Measurements from ENCODE around the gene LRRC1. TPM values are rescaled to one million over a fixed set of nuclear protein-coding genes. Genes with fewer than 3 reads are reported as not detected.

The LRRC1 gene
- total RNA-seq, 1 donor from 2014 or later: 14.3 TPM

DNA sequence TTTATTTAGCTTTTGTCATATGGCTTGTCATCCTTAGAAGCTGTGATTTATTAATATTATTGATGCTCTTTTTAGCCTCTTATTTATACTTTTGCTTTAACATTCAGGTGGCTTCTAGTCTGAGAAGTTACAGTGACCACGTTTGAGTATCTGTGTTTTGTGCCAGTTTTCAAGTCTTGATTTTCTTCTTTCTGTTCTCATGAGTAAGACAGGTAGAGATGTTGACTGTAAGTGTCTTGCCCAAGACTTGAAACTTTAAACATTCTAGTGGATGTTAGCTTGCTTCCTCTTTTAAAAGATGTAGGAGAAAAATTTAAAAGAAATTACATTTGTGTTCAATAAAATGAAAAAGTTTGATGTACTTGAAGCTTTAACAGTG lies 122.6 kb downstream of the LRRC1 start:
- TF ChIP-seq, protein P1, sequence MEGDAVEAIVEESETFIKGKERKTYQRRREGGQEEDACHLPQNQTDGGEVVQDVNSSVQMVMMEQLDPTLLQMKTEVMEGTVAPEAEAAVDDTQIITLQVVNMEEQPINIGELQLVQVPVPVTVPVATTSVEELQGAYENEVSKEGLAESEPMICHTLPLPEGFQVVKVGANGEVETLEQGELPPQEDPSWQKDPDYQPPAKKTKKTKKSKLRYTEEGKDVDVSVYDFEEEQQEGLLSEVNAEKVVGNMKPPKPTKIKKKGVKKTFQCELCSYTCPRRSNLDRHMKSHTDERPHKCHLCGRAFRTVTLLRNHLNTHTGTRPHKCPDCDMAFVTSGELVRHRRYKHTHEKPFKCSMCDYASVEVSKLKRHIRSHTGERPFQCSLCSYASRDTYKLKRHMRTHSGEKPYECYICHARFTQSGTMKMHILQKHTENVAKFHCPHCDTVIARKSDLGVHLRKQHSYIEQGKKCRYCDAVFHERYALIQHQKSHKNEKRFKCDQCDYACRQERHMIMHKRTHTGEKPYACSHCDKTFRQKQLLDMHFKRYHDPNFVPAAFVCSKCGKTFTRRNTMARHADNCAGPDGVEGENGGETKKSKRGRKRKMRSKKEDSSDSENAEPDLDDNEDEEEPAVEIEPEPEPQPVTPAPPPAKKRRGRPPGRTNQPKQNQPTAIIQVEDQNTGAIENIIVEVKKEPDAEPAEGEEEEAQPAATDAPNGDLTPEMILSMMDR (IDR thresholded peaks at IDR 0.05; ENCODE audit: insufficient read depth, low read depth, low read length): no peak
- TF ChIP-seq EZH2 (IDR thresholded peaks at IDR 0.05; ENCODE audit: insufficient read depth, low read length): no peak
- H3K4me3 ChIP-seq (ENCODE audit: insufficient read depth, low read depth, low read length): no peak overlapping the region
- no peak overlapping the region for H3K4me2 ChIP-seq (ENCODE audit: low read length)
- H3K27ac ChIP-seq (ENCODE audit: low read depth, low read length): no peak overlapping the region
- H3K4me1 ChIP-seq (ENCODE audit: insufficient read depth, low read length): peaks cover 2% of the 10 kb centered on the region
- H2AFZ ChIP-seq (ENCODE audit: low read depth, low read length): no peak overlapping the region
- no peaks in the 10 kb centered on the region for H3K9me3 ChIP-seq (ENCODE audit: insufficient read depth, low read depth, low read length)
- Mint-ChIP-seq H3K9me3 (ENCODE audit: unreplicated experiment) (no peaks in the 10 kb centered on the region), H3K27ac (ENCODE audit: unreplicated experiment) (no peak overlapping the region), H3K4me3 (ENCODE audit: unreplicated experiment) (no peak overlapping the region), H3K36me3 (ENCODE audit: low read depth, unreplicated experiment) (peaks cover 16% of the 10 kb centered on the region), H3K27me3 (ENCODE audit: low read depth, unreplicated experiment) (no peaks in the 10 kb centered on the region), H3K4me1 (ENCODE audit: low read depth, unreplicated experiment) (peaks cover 22% of the 10 kb centered on the region)
- no peaks in the 10 kb centered on the region for H4K20me1 ChIP-seq (ENCODE audit: insufficient read depth, low read length)
- FAIRE-seq: no peak
- no peaks in the 10 kb centered on the region for H3K27me3 ChIP-seq (ENCODE audit: insufficient read depth, low read length)
- H3K9ac ChIP-seq (ENCODE audit: low read length): no peak overlapping the region
- H3K79me2 ChIP-seq (ENCODE audit: insufficient read depth, low read length): no peaks in the 10 kb centered on the region
- DNase-seq (ENCODE audit: low read depth): no peak
- no peaks in the 10 kb centered on the region for H3K36me3 ChIP-seq (ENCODE audit: insufficient read depth, low read length)

DNA sequence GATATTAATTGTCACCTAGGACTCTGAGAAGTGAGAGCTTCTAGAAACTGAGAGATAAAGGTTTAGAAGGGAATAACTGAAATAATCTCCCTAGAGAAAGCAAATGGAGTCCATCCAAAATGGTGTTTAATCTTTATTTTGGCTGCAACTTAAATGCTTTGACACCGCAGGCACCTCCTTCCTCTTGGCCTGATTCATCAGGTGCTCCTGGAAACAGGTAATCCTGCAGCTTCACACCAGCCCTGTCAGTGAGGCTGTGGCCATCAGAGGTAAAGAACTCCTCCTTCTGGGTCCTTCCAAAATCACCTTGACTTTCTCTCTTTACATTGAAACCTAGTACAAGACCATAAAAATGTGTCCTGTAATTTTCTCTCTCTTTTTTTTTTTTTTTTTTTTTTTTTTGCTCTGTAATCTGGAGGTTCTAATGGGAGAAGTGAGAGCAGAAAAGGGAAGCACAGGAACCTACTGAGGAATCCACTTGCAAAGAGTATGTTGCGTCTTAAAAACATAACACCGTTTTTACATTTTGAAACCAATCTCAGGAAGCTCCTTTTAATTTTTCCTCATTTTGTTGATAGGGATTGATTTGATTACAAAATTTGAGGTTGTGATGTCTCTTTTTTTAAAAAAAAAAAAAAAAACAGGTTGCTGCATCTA lies 124.2 kb downstream of the LRRC1 start:
- Histone ChIP-seq H3K27ac (ENCODE audit: low read depth, low read length) (no peak overlapping the region), H3K4me2 (ENCODE audit: low read length) (no peak overlapping the region), H3K9me3 (ENCODE audit: insufficient read depth, low read depth, low read length) (no peaks in the 10 kb centered on the region), H3K36me3 (ENCODE audit: insufficient read depth, low read length) (no peaks in the 10 kb centered on the region), H3K4me3 (ENCODE audit: insufficient read depth, low read depth, low read length) (no peak overlapping the region), H3K27me3 (ENCODE audit: insufficient read depth, low read length) (no peaks in the 10 kb centered on the region), H3K79me2 (ENCODE audit: insufficient read depth, low read length) (no peaks in the 10 kb centered on the region), H4K20me1 (ENCODE audit: insufficient read depth, low read length) (no peaks in the 10 kb centered on the region), H2AFZ (ENCODE audit: low read depth, low read length) (no peak overlapping the region), H3K9ac (ENCODE audit: low read length) (no peak overlapping the region), H3K4me1 (ENCODE audit: insufficient read depth, low read length) (peaks cover 5% of the 10 kb centered on the region)
- Mint-ChIP-seq H3K27me3 (ENCODE audit: low read depth, unreplicated experiment) (no peaks in the 10 kb centered on the region), H3K4me1 (ENCODE audit: low read depth, unreplicated experiment) (peaks cover 24% of the 10 kb centered on the region), H3K27ac (ENCODE audit: unreplicated experiment) (no peak overlapping the region), H3K9me3 (ENCODE audit: unreplicated experiment) (no peaks in the 10 kb centered on the region), H3K4me3 (ENCODE audit: unreplicated experiment) (no peak overlapping the region), H3K36me3 (ENCODE audit: low read depth, unreplicated experiment) (peaks cover 17% of the 10 kb centered on the region)
- DNase-seq (ENCODE audit: low read depth): no peak
- FAIRE-seq: no peak
- no peak for TF ChIP-seq EZH2 (IDR thresholded peaks at IDR 0.05; ENCODE audit: insufficient read depth, low read length)
- TF ChIP-seq, protein P1 (IDR thresholded peaks at IDR 0.05; ENCODE audit: insufficient read depth, low read depth, low read length): no peak

DNA sequence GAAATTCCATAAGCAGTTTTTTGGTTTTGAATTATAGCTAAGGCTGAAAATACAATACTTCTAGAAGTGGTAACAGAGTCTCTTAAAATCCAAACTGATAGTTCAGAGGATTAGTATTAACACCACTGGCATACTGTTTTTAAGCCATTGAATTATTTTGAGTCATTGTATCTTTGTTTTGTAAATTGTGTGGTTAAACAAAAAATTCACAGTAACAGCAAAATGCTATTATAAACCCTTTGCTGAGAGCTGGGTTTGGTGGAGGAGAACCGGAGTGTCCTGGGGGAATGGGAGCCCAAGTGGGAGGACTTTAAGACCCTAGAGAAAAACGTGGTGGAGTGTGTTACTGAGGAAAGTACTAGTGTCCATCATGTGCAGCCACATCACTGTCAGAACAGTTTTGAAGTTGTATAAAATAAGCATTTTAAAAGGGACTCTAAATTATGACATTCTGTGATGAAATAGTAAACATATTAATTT lies 125.1 kb downstream of the LRRC1 start:
- H3K4me1 Mint-ChIP-seq (ENCODE audit: low read depth, unreplicated experiment): peaks cover 22% of the 10 kb centered on the region
- no peak overlapping the region for H3K27ac ChIP-seq (ENCODE audit: low read depth, low read length)
- H2AFZ ChIP-seq (ENCODE audit: low read depth, low read length): no peak overlapping the region
- peaks cover 11% of the 10 kb centered on the region for H3K36me3 Mint-ChIP-seq (ENCODE audit: low read depth, unreplicated experiment)
- no peaks in the 10 kb centered on the region for H4K20me1 ChIP-seq (ENCODE audit: insufficient read depth, low read length)
- H3K4me2 ChIP-seq (ENCODE audit: low read length): no peak overlapping the region
- no peak overlapping the region for H3K9ac ChIP-seq (ENCODE audit: low read length)
- H3K9me3 Mint-ChIP-seq (ENCODE audit: unreplicated experiment): no peaks in the 10 kb centered on the region
- no peaks in the 10 kb centered on the region for H3K36me3 ChIP-seq (ENCODE audit: insufficient read depth, low read length)
- no peaks in the 10 kb centered on the region for H3K9me3 ChIP-seq (ENCODE audit: insufficient read depth, low read depth, low read length)
- DNase-seq (ENCODE audit: low read depth): no peak
- H3K27ac Mint-ChIP-seq (ENCODE audit: unreplicated experiment): no peak overlapping the region
- H3K27me3 Mint-ChIP-seq (ENCODE audit: low read depth, unreplicated experiment): no peaks in the 10 kb centered on the region
- no peak for FAIRE-seq
- no peak overlapping the region for H3K4me3 Mint-ChIP-seq (ENCODE audit: unreplicated experiment)
- no peaks in the 10 kb centered on the region for H3K79me2 ChIP-seq (ENCODE audit: insufficient read depth, low read length)
- no peak overlapping the region for H3K4me3 ChIP-seq (ENCODE audit: insufficient read depth, low read depth, low read length)
- peaks cover 5% of the 10 kb centered on the region for H3K4me1 ChIP-seq (ENCODE audit: insufficient read depth, low read length)
- no peaks in the 10 kb centered on the region for H3K27me3 ChIP-seq (ENCODE audit: insufficient read depth, low read length)
- TF ChIP-seq, protein P1 (IDR thresholded peaks at IDR 0.05; ENCODE audit: insufficient read depth, low read depth, low read length): no peak
- no peak for TF ChIP-seq EZH2 (IDR thresholded peaks at IDR 0.05; ENCODE audit: insufficient read depth, low read length)

Measured in astrocyte (in vitro differentiated cells and primary cell).